ENCODE data around the gene GLCCI1.

GLCCI1 gene

DNA sequence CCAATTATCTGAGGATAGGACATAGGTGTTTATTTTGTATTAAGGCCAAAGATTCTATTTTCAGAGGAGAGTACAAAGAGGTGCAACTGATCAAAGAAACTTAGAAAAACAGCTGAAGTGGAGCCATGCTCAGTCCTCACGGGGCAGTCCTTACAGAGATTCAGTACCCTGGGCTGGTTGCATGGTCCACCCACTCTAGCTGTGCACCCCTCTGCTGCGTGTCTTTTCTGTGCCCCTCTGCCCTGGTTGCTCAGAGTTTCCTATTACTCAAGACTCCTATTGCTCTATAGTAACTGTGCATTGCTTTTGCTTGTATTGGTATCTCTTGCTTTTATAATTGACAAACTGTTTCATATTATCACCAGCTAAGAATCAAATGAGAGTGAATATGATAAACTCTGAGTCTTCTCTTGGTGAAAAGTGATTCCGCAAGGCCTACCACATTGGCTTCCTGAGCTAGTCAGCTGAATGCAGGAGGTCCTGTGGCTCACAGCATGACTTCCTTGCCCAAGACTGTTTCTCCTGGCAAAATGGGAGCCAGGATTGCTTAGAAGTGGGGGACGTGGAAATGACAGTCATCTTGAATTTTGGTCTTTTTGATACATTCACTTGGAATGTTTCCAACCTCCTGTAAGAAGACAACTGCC, 137.0 kb downstream of the GLCCI1 start:
- no peak for DNase-seq

DNA sequence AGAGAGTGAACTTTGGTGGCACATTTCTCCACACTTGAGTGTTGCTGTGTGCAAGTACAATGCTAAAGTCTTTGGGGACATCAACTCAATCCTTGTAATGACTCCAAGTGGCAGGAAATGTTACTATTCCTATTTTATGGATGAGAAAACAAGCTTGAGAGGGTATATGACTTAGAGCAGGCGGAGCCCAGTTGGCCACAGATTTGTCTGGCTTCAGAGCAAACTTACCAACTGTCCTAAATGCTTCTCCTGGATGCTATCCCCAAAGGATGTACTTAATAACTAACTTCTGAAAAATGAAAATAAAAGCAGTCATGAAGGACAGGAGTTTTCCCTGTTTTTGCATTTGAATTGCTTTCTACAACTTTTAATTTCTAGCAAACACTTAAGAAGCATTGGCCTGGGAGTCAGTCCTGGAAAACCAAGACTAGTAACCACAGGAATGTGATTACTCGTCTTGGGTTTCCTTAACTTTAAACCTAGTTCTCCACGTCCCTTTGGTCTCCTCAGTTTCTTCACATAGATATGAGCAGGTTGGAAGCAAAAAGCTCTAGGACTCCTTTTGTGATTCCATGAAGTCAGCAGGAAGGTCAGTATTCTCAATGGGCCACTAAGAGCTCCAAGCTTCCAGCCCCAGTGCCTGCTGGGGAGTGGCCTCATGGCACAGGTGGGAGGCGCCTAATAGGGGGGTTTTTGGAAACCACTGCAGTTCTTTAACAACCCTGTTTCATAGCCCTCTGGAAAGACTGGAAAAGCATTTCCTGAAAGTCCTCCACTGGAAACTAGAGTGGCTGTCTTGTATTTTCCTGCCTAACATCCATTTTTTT, 140.8 kb downstream of the GLCCI1 start:
- no peak for DNase-seq

DNA sequence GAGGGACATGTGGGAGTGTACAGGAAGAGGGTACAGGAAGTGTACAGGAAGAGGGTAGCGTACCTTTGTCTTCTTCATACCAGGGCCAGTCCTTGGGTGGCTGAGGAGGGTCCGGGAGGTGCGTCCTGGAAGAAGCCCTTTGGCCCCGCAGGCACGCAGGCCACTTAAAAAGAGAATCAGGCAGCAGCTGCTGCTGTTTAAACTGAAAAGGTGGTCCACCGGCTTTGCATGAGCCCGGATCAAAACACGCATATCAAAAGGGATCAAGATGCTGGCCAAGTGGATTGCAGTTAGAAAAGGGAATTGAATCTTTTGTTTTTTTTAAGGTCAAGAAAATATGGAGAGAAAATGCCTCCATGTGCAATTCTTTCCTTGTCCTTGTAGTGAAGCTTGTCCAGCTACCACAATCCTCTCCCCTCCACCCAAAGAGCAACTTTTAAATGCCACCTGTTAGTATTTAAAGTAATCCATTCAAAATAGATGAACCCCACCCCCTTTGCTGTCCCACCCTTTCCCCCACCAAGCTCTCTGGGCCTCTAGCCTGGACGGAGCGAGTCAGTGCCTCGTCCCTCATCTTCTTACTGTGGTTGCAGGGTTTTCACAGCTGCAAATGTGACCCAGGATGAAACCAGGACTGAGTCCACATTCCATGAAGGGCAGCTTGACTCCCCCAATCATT, 142.8 kb downstream of the GLCCI1 start:
- DNase-seq: no peak

DNA sequence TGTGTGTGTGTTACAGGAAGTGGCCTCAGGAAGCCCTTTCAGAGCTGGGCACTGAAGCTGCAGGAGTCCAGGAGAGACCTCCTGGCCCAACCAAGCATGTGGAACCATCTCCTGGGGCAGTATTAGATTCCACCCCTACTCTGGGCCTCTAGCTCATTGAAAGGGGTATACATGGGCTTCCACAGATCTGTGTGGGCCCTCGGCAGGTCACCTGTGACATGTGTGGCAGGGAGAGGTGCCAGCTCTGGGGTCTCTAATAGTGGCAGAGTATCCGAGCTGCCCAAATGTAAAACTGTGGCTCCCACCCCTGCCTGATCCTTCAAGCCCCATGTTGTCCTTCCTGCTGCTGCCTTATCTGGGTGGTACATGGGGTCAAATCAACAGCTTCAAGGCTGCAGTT, 144.1 kb downstream of the GLCCI1 start:
- DNase-seq: no peak

DNA sequence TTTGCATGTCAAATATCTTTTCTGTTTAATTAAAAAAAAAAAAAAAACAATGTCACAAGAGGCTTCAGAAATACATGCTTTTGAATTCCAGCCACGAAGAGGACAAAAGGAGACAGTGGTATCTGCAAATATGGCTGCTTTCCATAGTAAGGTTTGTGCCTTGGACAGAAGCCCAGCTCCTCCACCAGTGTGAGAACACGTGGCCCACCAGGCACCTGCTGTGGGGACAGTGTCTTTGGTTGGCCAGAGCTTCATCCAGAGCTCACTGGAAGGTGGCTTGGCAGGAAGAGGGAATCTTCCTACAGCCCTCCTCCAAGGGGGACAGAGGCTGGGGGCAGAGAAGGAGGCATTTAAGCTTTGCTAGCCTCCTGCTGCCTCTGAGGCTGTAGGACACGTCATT, 144.6 kb downstream of the GLCCI1 start:
- no peak for DNase-seq

DNA sequence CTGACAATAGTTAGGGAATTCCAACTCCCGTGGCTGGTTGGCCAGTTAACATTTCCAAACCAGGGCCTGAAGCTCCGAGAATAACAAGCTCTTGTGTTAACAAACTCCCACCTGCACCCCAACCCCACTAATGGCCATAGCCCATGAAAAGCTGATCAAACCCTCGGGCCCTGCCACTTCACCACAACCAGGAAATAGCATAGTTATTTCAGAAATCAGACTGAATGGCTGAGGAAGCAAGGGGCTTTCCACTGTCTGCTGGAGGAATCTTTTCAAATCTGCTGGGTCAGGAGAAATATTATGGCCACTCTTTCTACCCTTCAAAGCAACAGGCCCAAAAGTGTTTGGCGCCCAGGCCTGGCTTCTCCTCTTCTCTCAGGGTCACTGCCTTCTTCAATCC, 145.6 kb downstream of the GLCCI1 start:
- no peak for DNase-seq

DNA sequence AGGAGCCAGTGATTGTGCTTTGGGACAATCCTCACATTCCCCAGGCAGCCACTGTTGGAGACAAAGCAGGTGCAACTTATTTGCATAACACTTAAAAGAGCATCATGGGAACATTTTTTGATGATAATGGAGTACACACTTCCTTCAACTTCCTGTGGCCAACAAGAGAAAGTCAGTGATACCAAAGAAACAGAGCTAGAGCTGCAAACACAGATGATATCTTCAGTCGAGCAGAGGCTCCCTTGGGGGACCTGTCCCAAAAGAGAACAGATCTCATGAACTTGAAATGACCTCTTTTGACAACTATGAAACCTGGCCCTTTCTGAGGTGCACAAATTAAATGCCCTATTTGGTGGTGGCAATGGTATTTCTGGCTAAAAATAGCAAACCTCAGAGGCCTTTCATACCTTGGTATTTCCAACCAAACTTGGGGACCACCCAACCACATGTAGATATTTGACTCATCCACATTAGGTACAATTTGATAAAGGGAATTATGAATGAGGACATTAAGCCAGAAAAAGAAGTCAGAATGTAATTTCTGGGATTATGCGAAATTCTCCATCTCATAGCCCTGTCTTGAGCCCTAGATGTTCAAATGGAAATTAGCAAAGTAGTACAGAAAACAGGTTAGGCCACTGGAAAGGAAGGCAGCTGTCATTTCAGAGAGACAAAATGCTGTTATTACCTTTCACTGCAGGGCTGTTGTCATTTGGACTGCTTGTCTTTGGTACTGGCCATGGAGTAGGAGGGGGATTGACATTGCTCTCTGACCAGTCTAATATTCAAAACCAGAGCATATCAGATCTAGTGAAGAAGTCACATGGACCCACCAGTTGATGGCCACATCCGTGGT, 147.2 kb downstream of the GLCCI1 start:
- no peak for DNase-seq

DNA sequence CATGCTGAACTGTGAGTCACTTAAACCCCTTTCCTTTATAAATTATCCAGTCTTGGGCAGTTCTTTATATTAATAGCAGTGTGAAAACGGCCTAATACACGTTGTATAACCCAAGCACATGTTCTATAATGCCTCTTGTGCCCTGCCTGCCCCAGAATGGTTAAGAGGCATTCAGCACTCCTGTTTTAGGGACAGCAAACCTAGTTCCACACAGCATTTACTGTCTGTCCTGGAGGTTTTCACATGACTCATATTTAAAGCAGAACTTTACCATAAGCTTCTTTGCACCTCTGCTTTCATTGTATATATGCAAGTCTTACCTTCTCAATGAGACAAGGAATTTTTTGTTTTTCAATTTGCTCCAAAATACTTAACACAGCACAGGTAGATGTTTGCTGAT, 148.6 kb downstream of the GLCCI1 start:
- DNase-seq: no peak

DNA sequence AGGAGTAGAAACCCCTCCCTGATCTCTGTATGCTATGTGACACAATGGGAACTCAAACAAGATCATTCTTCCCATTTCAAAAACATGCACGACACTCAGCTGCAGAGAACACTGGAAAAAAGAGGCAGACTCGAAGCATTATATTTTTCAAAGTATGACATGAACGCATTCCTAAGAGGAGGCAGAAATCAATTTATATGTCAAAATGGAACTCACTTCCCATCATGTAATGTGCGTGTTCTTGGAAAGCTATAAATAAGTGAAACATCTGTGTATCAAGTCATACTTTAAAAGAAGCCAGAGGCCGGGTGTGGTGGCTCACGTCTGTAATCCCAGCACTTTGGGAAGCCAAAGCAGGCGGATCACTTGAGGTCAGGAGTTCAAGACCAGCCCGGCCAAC, 150.7 kb downstream of the GLCCI1 start:
- no peak for DNase-seq

DNA sequence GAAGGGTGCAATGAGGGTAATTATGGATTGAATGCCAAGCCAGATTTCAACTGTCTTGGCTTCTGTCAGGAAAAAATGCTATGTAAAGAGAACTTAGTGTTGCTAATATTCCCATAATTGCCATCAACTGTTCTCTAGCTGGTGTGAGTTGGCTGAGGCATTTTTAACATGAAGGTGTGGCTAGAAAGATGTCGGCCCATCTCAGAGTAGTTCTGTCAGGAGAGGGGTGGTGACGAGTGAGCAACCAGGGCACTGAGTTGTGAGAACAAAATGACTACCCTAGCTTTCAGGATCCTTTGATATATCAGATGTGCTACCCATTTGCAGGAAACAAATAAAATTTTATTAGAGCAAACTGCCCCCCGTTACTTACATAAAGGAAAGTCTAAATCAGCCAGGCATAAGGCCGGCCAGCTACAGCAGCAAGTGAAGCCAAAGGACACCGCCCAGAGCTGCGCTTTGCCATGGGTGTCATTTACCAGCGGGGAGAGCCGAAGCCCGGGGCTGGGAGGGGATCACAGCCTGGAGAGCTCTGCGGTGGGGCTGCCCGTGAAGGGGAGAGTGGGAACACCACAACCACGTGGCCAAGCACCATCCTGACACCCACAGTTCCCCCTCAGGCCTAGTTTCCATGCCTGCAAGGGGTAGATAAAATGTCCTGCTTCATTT, 151.9 kb downstream of the GLCCI1 start:
- no peak for DNase-seq

DNA sequence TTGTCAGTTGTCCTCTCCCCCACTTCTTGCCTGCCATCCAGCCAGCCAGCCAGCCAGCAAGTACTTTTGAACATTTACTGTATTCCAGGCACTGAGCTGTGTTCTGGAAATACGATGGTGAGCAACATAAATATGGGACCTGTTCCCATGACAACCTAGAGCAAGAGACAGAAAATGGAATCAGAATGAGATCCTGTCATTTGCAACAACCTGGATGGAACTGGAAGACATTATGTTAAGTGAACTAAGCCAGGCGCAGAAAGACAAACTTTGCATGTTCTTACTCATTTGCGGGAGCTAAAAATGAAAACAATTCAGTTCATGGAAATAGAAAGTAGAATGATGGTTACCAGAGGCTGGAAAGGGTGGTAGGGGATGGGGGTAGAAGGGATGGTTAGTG, 152.6 kb downstream of the GLCCI1 start:
- no peak for DNase-seq

DNA sequence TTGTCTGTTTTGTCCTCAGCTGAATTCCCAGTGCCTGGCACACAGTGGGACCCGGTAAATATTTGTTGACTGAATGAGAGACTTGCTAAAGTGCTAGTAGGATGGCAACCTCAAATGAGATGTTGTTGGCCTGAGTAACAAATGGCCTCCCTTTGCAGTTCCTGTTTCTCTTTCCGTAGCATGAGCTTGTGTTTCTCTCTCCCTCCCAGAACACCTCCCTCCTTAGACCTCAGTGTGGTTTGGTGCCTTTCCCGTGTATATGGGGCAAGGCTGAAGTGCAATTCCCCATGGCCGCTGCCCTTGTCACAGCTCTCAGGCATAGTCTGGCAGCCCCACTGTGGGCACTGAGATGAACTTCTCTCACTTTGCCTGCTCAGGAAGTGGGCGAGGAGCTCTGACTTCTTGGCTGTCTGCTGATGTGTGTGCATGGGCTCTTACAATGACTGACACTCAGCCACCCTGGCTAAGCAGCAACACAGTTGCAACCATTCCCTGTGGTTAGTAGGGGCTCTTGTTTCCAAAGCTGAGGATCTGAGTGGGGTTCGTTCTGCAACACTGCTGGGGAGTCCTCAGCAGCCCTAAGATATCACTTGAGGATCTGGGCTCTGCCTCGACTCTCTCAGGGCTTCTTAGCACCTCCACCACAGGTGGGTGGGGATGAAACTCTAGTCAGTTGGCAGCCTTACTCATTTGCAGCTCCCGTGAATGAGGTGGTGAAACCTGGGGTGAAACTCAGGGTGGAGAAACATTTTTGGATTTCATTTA, 157.3 kb downstream of the GLCCI1 start:
- DNase-seq: peak; percentile 89

DNA sequence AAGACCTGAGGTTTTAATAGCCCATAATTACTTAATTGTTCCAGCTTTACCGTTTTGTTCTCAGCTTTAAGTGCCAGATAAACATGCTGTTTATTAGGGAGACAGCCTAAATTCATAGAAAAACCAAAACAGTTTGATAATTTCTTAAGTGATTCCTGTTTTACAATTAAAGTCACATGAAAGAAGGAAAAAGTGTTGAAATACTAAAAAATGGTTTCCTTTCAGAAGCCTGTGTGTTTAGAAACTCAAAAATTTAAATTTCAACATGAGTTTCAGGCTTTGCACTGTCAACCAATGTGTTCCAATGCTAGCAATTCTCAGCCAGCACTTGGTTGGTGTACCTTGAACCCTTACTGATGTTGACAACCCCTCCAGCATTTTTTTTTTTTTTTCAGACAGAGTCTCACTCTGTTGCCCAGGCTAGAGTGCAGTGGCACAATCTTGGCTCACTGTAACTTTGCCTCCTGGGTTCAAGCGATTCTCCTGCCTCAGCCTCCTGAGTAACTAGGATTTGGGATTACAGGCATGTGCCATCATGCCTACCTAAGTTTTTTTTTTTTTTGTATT, 158.1 kb downstream of the GLCCI1 start:
- DNase-seq: no peak

DNA sequence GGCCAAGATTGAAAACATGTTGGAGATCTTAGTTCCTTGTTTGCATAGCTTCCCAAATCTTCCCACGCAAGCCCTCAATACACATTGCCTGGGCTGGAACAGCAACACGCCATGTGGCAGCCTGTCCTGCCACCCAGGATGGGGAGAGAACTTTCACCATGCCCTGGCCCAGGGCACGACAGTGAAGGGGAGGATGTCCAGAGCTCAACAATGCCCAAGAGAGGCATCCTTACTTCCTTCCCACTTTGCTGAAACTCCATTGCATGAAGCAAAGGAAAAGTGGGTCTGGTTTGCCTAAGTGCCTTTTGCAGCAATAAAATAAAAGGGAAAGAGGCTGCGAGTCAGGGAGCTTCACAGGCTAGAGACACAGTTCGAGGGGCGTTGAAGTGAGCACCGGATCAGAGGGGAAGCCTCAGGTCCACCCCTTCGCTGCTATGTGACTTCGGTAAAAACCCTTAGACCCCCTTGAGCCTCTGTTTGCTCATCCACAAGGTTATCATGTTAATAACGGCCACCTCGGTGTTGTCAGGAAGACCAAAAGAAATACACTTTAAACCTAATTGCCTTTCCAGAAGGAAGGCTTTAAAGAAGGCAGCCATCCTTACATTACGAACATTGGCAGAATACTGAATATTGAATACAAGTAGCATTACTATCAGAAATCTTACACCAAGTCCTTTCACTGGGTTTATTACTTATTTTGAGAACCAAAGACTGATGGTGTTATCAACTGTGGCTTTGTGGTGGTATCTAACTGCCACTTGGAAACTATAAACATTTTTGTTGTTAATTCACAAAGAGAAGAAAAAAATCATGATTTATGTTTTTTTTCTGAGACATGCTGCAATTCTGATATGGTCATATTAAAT, 160.1 kb downstream of the GLCCI1 start:
- DNase-seq: no peak

DNA sequence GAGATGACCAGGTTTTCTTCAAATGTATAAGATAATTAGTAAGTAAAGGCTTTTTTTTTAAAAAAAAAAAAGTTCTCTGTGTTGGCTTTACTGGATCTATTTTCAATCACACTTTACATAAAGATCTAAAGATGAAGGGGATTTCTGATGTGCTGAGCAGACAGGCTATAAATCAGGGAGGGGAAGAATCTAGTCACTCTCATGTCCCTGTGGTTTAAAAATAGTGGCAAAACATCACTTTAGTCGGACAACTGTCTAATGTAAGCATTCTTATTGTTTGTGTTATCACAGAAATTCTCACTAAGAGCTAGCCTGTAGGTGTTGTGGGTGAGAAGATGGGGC, 160.7 kb downstream of the GLCCI1 start:
- no peak for DNase-seq

DNA sequence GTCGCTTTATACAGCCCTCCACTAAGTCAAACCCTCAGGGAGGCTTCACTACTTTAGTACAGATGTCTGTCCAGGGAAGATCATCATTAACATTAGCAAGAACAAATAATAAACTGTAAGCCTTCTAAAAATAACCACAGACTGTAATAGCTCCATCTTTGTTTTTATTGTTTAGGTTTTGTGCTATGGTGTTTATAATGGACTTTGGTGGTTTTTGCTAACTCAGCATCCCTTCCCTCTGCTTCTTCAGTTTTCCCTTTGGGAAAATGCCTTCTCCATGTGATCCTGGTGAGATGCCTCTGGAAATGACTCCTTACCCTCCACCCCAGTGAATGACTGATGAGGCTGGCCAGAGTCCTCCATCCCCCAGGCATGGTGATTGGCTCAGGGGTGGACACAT, 162.1 kb downstream of the GLCCI1 start:
- no peak for DNase-seq

DNA sequence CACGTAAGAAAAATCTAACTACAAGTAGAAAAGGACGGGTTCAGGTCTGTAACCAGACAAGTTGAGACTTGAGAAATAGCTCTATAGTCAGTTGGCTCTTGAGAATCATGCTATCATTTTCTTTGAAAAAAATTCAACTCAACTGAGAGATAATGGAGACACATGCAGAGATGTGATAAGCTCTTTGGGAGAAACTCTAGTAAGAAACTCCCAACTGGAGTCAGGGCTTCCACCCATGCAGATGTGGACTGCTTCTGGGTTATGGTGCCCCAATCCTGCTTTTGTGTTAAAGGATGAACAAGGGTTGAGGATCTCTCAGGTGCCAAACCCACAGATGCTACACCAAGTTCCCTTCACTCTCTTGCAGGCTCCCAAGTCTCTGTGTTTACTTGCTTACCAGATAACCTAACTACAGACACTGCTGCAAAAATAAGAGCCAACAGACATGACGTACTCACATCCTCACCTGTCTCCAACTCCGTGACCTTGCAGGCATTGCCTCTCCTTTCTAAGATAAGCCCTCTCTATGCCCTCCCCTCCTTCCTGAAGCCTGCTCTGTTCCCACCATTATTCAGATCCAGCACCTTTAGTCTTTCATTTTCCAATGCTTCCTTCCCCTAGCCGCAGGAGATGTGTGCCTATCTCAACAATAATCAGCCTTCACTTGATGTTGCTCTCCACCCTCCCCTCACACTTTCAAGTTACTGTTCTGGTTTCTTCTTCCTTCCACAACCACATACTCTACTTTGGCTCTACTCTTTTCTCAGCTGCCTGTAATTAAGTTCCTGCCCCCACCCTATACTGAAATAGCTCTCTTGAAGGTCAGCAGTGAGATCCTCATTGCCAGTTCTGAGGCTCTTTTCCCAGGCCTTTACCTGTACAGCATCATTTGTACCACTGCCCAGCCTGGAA, 163.4 kb downstream of the GLCCI1 start:
- peak; percentile 19 for DNase-seq

DNA sequence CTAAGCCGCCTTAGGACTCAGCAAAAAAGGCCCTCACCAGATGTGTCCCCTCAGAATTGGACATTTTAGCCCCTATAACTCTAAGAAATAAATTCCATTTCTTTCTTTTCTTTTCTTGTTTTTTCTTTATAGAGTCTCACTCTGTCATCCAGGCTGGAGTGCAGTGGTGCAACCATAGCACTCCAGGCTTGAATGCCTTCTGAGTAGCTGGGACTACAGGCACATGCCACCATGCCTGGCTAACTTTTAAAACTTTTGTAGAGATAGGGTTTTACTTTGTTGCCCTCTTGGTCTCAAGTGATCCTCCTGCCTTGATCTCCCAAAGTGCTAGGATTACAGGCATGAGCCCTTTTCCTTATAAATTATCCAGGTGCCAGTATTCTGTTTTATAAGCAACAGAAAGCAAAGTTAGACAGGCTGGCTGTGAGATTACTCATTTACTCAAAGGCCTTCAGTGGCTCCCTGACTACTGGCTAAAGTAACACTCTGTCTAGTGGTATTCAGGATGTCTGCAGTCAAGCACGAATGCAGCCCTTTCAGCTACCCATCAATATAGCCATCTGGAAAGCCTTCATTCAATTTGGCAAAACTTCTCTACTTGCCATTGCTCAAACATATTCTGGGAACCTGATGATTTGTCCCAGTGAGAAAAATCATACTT, 164.7 kb downstream of the GLCCI1 start:
- DNase-seq: no peak

Data from NK-92 treated with Interleukin-12 subunit alpha and Interleukin-12 subunit beta, amount 100 ng/mL, for 24 hours (cell line).